RCC 7860 (cell line): ENCODE data around the gene KIAA1549.

Source experiments
- DNase-seq: peaks from one replicate; pipeline ENCODE4 v3.0.0-alpha.2; 2015; ENCODE audit warnings: low spot score
- FAIRE-seq: peaks from 2 replicates; lab custom pipeline; 2012; peaks lifted over from hg19 to GRCh38; lab: Jason Lieb, UNC

Gene KIAA1549

DNA sequence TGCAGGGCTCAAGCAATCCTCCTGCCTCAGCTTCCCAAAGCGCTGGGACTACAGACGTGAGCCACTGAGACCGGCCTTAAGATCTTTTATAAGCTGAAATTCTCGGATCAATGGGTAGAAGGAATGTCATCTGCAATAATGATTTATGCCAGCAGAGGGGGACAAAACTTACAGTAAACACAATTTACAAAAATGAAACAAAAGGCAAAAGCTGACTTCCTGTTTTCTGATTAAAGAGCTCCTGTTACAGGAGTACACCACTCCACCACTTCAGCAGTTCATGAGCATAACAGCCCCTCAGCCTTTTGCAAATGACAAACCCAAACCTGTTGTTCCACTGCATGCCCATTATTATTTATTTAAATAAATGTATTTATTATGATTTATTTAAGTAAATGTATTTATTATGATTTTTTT is 94.7 kb downstream of the KIAA1549 start:
- FAIRE-seq (peak; percentile 51), DNase-seq (peak; percentile 65)

DNA sequence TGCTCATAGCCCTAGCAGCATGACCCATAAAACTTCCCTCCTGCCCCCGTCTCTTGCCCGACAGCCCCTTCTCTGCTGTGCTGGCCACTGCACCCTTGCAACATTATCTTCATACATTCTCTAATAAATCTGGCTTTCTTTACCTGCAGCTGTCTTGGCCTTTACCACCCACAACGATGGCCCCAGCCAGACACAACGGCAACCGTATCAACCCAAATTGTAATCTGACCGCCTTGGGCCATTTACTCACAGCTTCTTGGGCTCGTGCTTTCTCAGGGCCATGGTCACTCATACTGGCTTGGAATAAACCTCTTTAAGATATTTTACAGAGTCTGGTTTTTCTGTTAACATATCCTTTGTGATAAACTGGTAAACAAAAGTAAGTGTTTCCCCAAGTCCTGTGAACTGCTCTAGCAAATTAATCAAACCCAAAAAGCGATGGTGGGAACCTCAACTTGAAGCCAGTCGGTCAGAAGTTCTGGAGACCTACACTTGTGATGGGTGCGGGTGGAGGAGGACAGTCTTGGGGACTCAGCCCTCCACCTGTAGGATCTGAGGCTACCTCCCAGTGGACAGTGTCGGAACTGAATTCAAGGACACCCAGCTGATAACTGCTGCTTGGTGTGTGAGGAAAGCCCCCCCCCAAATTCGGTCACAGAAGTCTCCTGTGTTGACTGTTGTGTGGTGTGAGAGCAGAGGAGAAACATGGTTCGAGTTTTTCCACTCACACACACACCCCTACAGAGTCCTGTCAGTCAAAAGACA is 95.6 kb downstream of the KIAA1549 start:
- no peak for DNase-seq
- no peak for FAIRE-seq

DNA sequence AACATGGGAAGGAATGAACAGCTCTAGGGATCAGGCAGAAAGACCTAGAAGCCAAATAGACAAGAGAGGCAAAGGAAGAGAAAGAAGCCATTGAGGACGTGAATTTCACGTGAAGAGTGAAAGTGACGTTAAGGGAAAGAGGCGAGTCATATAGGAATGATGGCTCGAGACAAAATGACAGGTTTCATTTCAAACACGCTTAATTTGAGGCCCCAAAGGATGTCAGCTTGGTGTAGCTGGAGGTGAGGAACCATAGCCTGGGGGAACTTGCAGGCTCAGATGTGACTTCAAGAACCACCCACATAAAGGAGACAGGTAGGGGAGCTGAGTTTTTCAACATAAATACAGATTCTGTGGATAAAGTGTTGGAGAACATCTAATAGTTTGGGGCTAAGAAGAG is 98.9 kb downstream of the KIAA1549 start:
- FAIRE-seq (no peak), DNase-seq (no peak)

DNA sequence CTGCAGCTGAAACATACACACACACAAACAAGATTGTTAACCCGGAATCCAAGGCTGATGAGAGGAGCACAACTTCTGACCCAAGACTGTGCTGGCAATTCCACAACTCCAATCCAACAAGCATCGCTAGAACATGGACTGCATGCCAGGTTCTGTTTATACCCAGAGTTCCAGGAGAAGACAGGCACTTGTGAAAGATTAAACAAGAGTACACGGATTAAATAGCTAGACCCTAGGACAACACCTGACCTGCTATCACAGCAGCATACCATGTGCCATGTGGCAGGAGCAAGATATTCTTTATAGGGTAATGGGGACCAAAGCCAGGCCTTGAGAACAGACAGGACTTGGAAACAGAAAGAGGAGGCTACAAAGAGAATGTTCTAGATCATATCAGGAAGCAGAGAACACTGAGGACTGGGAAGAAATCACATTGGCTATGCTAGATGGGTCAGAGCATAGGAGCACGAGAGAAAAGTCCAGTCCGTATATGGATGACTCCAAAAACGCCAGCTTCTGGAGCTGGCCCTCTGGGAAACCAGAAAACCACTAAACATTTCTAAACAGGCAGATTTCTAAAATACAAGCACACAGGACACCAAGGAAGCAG is 99.5 kb downstream of the KIAA1549 start:
- no peak for DNase-seq
- no peak for FAIRE-seq

DNA sequence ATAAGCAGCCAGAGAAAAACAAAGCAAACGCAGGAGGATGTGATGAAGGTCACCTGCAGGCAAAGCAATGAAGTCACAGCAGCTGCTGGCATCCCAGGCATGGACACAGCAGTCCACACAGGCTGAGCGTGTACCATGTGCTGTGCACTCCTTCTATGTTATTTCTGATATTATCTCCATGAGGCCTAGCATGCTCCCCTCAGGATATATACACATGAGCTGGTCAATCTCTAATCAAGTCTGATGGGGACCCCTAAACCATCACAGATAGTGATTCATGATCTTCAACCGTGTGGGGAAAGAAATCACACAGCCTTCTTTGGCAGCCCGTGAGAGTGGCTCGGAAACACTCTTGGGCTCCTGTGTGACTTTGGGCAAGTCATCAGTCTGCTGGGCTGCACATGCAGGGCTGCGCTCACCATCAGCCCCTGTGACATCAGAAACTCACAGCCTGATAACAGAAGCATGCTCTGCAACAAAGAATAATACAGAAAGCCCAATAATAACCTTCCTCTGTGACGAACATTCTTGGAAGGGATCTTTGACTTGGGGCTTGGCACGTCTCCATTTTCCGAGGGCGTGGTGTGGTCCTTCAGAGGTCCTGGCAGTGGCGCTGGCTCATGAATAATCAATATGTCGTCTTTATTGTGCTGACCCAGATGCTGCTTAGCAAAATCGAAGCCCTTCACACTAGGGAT is 100.2 kb downstream of the KIAA1549 start:
- DNase-seq (no peak), FAIRE-seq (no peak)

DNA sequence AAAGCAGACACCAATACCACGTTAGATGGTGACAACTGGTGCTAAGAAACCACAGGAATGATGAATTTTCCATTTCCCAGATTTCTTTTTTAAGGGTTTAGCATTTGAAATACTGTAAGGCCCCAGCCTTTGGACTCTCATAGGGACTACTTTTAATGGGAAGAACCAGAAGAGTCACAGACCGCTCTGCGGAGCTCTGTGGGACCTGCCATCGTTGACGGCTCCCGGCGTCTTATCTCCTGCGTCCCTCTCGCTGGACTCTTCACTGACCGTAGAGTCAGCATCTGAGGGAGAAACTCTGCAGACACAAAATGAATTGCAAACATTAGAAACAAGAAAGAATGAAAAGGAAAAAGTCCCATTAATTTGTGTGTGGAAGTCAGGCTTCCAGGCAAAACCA is 101.8 kb downstream of the KIAA1549 start:
- no peak for FAIRE-seq
- no peak for DNase-seq

DNA sequence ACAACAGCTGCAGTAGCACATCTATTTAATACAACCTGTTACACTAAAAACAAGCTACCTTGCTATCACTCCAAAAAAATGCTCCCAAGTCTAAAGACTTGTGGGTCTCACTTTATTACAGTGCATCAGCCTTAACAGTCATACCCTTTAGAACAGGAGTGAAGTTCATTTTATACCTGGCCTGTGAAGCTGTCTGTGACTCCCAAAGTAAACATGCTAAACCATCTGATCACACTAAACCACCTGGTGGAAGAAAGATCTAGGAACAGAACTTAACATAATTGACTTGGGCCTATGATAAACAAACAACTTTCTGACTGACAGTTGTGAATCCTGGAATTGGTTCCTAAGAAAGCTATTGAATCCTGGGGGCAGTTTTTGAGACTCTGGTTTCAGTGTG is 102.3 kb downstream of the KIAA1549 start:
- no peak for FAIRE-seq
- DNase-seq = no peak

DNA sequence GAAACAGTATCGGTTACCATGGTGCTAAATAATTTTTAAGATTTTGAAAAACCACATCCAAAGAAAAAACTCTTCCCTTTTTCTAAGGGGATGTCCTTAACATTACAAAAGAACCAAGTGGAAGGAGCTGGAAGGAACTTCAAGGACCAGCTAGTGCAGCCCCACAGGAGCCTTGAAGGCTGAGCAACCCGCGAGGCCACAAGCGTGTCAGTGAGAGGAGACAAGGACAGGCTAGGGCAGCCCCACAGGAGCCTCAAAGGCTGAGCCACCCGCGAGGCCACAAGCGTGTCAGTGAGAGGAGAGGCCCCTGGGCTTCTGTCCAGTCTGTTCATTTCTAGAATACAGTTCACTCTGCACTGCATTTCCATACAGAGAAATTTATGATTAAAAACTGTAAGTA is 103.1 kb downstream of the KIAA1549 start:
- DNase-seq (no peak), FAIRE-seq (no peak)

DNA sequence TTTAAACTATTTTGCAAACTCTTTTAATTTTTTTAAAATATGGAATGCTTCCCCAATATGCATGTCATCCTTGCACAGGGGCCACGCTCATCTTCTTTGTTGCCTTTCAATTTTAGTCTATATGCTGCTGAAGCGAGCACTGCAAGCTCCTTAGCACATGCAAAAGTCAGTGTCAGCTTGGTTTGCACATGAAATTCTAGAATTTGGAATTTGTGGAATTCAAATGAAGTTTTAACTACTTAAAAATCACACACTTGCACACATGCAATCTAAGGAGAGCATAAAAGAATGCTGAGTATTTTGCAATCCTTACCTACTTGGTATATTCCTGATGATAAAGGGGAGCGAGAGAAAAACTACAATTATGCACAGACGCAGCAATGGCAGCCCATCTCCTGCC is 104.9 kb downstream of the KIAA1549 start:
- DNase-seq = no peak
- no peak for FAIRE-seq

DNA sequence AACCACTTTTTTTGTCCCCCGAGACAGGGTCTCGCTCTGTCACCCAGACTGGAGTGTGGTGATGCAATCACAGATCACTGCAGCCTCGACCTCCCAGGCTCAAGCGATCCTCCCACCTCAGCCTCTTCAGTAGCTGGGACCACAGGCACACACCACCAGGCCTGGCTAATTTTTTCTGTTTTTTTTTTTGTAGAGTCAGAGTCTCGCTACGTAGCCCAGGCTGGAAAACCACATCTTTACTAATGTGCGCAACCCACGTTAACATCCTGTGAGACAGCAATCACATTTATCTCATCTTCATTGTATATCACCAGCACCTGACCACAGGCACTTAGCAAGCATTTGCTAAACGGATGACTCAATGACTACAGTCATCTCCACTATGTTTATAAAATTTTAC is 105.4 kb downstream of the KIAA1549 start:
- DNase-seq (peak; percentile 98), FAIRE-seq (peak; percentile 99)

DNA sequence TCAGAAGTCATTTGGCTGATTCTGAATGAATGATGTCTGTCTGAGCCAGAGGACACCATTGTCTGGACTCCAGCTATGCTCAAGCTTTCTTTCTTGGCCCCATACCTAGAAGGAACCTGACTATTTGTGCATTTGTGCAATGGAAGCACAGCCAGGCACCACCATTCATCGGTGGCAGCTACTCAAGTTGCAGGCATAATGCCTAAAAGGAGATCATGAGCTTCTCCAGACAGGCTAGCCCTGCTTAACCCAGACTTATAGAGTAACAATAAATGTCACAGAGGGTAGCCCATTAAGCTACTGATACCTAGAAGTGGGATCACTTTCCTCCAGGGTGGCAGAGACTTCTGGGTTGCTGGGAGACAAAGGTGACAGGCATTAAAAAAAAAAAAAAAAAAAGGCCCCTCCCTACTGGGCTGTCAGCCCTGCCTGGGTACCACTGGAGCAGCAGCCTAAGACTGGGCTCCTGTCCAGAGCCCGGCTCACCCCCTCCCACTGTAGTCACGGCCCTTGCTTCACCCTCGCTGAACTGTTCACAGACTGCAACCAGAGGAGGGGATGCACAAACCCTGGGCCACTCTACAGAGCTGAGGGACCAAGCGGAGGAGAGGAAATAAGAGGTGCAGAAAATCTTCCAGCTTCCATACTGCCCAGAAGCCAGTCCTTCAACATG is 107.8 kb downstream of the KIAA1549 start:
- DNase-seq = no peak
- no peak for FAIRE-seq

DNA sequence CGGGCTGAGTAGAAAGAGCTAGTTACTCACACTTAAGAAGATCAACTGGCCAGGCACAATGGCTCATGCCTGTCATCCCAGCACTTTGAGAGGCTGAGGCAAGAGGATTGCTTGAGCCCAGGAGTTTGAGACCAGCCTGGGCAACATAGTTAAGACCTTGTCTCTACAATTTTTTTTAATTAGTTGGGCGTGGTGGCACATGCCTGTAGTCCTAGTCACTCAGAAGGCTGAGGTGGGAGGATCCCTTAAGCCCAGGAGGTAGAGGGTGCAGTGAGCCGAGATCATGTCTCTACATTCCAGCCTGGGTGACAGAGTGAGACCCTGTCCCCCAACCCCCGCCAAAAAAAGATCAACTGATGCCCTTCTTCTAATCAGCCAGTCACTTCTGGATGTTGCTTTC is 108.6 kb downstream of the KIAA1549 start:
- peak; percentile 70 for DNase-seq
- no peak for FAIRE-seq

DNA sequence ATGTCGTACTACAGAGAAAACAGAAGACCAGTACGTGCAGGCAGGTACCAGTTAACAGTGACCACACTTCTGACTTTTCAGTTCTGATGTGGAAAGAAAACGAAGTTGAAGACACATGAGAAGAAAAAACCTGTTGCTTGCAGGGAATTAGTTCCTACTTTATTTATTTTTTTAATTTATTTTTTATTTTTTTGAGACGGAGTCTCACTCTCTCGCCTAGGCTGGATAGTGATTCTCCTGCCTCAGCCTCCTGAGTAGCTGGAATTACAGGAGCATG is 109.4 kb downstream of the KIAA1549 start:
- DNase-seq (no peak), FAIRE-seq (no peak)

DNA sequence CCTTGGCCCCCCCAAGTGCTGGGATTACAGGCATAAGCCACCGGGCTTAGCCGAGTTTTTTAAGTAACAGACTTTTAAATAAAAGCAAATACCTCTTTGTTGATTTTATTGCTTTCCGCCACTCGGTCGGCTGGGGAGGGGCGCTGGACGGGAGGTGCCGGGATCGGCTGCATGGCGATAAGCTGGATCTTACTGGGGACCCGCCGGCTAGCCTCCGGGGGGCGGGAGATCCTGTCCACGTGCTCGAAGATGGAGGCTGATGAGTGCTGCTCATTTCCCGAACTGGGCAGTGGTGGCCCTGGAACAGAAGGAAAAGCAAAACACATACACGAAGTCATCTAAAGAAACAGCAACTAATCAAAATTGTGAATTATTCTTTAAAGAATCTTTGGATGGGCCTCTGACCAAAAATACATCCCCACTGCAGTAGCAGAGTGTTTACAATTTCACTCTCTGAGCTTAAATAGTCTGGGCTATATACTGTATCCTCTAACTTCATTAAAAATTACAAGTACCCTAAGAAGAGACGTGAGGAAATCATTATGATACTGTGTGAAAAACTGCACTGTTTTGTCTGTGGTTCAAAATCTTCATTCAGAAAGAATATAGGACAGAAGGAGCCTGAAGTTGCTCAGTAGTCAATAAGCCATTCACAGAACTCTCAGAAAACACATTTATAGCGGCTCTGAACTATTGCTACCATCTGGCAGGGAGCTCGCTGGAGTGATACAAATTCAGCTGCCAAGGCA is 110.0 kb downstream of the KIAA1549 start:
- no peak for FAIRE-seq
- DNase-seq = no peak

DNA sequence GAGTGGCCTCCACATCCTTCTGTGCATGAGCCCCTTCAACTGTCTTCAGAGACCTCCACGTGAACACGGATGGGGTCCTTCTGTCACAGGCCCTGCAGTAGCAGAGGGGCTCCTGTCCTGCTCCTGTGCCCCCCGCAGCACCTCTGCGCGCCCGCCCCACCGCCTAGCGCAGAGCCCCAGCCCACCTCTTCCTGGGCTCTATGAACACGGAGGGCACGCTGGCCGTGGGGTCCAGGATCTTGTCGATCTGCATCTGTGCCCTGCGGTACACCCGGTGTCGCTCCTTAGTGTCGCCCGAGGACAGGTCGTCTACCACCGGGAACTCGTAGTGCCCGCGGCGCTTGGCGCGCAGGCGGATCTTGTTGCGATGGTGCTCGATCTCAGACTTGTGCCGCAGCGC is 111.8 kb downstream of the KIAA1549 start:
- no peak for FAIRE-seq
- DNase-seq = no peak

DNA sequence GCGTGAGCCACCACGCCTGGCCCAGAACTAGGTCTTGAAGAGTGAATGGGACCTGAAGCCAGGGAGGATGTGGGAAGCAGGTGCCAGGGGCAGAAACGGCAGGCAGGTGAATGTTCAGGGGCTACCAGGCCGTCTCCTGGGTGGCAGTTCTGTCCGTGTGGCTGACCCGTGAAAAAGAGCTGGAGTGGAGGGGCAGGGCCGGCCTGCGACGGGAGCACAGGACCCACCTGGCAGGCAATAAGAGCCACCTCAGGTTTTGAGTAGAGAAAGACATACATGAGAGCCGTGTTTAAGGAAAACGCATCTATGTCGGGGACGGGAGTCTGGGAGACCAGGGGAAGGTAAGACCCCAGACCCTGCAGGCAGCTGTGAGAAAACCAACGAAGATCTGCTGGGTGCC is 112.5 kb downstream of the KIAA1549 start:
- no peak for FAIRE-seq
- no peak for DNase-seq

DNA sequence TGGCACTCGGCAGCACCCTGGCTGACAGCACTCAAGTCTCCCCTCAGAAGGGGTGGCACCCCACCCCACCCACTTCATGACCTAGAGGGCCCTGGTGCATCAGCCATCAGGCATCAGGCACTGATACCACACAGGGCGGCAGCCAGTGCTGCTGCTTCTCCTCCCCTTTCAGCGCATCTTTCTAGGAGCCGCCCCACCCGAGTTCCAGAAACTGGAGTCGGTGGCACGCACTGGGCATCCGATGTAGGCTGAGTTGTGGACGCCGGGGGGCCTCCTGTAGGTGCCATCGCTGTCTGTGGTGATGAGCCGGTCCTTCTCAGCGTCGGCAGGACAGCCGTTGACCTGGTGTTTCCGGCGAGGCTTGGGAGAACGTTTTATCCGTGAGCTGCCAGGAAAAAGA is 113.4 kb downstream of the KIAA1549 start:
- DNase-seq (no peak), FAIRE-seq (no peak)

DNA sequence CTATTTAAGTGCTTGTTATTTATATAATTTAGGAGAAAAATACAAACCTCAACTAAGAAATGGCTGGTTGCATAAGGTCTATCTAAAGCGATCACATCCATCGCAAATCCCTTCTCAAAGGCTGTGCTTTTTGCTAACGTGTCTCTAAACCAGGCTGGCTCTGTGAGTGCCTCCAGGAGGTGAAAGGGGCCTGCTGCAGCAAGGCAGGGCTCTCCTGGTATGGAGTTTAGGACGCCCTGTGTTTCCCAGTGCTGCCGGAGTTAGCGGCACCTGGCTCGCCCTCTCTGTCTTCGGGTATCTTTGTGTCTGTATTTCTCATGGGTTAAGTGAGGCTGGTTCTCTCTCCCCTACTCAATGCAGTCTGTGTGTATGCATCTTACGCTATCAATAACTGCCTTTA is 114.8 kb downstream of the KIAA1549 start:
- FAIRE-seq (no peak), DNase-seq (no peak)

DNA sequence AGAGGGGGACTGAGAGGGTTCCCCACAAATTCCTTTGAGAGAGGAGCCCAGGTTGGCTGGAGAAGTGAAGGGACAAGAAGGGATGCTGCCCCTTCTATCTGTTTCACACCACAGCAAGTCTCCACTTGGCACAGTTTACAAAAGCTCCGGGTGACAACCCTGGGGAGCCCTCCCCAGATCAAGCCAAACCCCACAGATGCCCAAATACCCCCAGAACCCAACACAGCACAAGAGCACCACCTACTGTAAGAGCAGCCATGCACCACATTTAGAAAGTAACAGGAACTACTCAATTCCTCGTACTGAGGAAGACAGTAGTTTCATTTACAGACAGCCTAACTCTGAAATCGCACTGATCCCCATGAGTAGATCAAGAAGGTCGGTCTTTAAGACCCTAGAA is 115.3 kb downstream of the KIAA1549 start:
- DNase-seq = no peak
- no peak for FAIRE-seq

DNA sequence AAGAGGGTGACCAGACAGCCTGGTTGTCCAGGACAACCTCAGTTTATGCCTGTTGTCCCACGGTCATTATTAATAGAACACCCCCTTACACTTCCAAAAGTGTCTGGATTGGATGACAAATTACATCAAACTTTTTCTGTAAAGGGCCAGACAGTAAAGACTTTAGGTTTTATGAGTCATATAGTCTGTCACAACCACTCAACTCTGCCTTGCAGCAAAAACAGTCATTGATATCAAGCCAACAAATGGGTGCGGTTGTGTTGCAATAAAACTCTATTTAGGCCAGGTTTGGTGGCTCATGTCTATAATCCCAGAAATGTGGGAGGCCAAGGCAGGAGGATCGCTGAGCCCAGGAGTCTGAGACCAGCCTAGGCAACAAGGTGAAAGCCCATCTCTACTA is 116.5 kb downstream of the KIAA1549 start:
- FAIRE-seq (peak; percentile 83), DNase-seq (peak; percentile 83)

DNA sequence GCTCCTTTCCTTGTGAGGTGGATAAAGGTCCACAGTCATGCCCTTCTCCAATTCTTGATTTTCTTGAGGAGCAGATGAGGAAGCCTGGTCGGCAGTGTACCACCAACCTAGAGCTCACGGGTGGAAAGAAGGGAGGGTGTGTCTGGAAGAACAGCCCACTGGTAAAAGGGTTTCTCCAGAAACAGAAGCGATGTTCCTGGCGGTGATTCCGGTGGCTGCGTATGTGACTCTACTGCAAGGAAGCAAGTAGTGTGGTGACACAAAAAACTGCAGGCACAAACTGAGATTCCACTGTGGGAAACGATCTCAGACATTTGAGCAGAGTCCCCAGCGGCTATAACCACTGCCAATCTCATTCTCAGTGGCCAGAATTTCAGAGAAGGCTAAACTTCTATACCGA is 117.3 kb downstream of the KIAA1549 start:
- FAIRE-seq (no peak), DNase-seq (no peak)
